ENCODE measurements around the gene SLAMF7. TPM values are rescaled to one million over a fixed set of nuclear protein-coding genes. Genes with fewer than 3 reads are reported as not detected.

Gene SLAMF7
- total and polyA plus RNA-seq, 10 of the 15 experiments (the other 5 are each of a cell fraction or from before 2014, with no cell fraction given): 66.6 to 284 (median 108) TPM

- no peak for TF ChIP-seq PML (IDR thresholded peaks at IDR 0.05; ENCODE audit: low read length)
- no peak for TF ChIP-seq ZBTB11 (CRISPR knock-in tag; IDR thresholded peaks at IDR 0.05)
- TF ChIP-seq POU2F2 (IDR thresholded peaks at IDR 0.05; ENCODE audit: borderline replicate concordance, low read depth, low read length): peak; percentile 91; the same call in 2 of the 3 replicates
- TF ChIP-seq CHD1 (IDR thresholded peaks at IDR 0.05; ENCODE audit: low read depth, low read length): no peak
- TF ChIP-seq CREB1 (IDR thresholded peaks at IDR 0.05; ENCODE audit: low read depth): peak; percentile 97
- peak; percentile 98 for TF ChIP-seq ATF7 (IDR thresholded peaks at IDR 0.05; ENCODE audit: low read depth)
- no peak for TF ChIP-seq RAD21 (IDR thresholded peaks at IDR 0.05; ENCODE audit: insufficient read depth, low read depth, low read length)
- peak; percentile 18; the same call in 1 of the 2 replicates for TF ChIP-seq LARP7 (IDR thresholded peaks at IDR 0.05)
- TF ChIP-seq PKNOX1 (IDR thresholded peaks at IDR 0.05): peak; percentile 83
- no peak for TF ChIP-seq HDAC6 (IDR thresholded peaks at IDR 0.05; ENCODE audit: unreplicated experiment)
- no peak for TF ChIP-seq BCLAF1 (IDR thresholded peaks at IDR 0.05)
- TF ChIP-seq FOXK2 (IDR thresholded peaks at IDR 0.05): no peak; the same call in 1 of the 2 replicates
- no peak for TF ChIP-seq HSF1 (IDR thresholded peaks at IDR 0.05; ENCODE audit: low read depth, low read length)
- TF ChIP-seq CBFB (IDR thresholded peaks at IDR 0.05; ENCODE audit: low read depth): peak; percentile 46; the same call in 1 of the 2 replicates
- no peak for TF ChIP-seq CEBPZ (IDR thresholded peaks at IDR 0.05; ENCODE audit: low read depth, low read length)
- peak; percentile 92 for TF ChIP-seq IKZF1 (conservative IDR thresholded peaks at IDR 0.05)
- TF ChIP-seq ZNF274 (IDR thresholded peaks at IDR 0.05; ENCODE audit: insufficient read depth, insufficient read length): no peak
Observed at GRCh38 chr1:160789702-160790611, 50.9 kb downstream of the SLAMF7 start (continued).

Measured in GM12878 (cell line).